WTC11 (cell line): ENCODE measurements around the gene TOR3A. TPM values are rescaled to one million over a fixed set of nuclear protein-coding genes. Genes with fewer than 3 reads are reported as not detected.
A peak's percentile ranks its signal among the peaks of the same experiment; 100 is the strongest.

Experiments used
- ATAC-seq: fragments of 200-7000 bp; cut with Tn5 transposase; 2 replicates; pipeline ENCODE4 v1.10.0; 2021; ENCODE audit warnings: mild to moderate bottlenecking, moderate library complexity
- CTCF ChIA-PET: fragments of 300-600 bp; sonication (Branson Sonifier 250); formaldehyde crosslinking; loops from one replicate; lab custom pipeline; 2021; ENCODE audit warnings: antibody characterized with exemption; lab: Charles Lee
- POLR2A ChIA-PET: fragments of 350-600 bp; sonication (Branson Sonifier 250); formaldehyde crosslinking; loops from one replicate; lab custom pipeline; 2021; ENCODE audit warnings: antibody characterized with exemption; lab: Charles Lee
- DNase-seq: peaks from one replicate; pipeline ENCODE4 v3.0.0; 2021; ENCODE audit warnings: low spot score
- H3K27ac Mint-ChIP-seq: 2 replicates; pipeline ENCODE4 v1.8.0; 2021; ENCODE audit warnings: mixed read lengths
- H3K27me3 Mint-ChIP-seq: 2 replicates; pipeline ENCODE4 v1.8.0; 2021; ENCODE audit warnings: low read depth, mild to moderate bottlenecking, moderate library complexity, mixed read lengths
- H3K36me3 Mint-ChIP-seq: 2 replicates; pipeline ENCODE4 v1.8.0; 2021; ENCODE audit warnings: mixed read lengths
- H3K4me1 Mint-ChIP-seq: 2 replicates; pipeline ENCODE4 v1.8.0; 2022; ENCODE audit warnings: mixed read lengths
- H3K4me3 Mint-ChIP-seq: 2 replicates; pipeline ENCODE4 v1.8.0; 2021; ENCODE audit warnings: mild to moderate bottlenecking, moderate library complexity, mixed read lengths
- H3K9me3 Mint-ChIP-seq: 2 replicates; pipeline ENCODE4 v1.8.0; 2021; ENCODE audit warnings: mixed read lengths
- CBFB ChIP-seq: sonication (generic); formaldehyde crosslinking; IDR thresholded peaks from 2 replicates; pipeline ENCODE4 v1.8.1; 2022; ENCODE audit warnings: mild to moderate bottlenecking, low read depth, missing genetic modification reagents
- CREB1 ChIP-seq: sonication (generic); formaldehyde crosslinking; IDR thresholded peaks from 2 replicates; pipeline ENCODE4 v1.8.0; 2023; ENCODE audit warnings: mild to moderate bottlenecking, missing genetic modification reagents
- GRHL2 ChIP-seq: fragments of 250-450 bp; sonication (Bioruptor Pico); IDR thresholded peaks from 2 replicates; pipeline ENCODE4 v1.8.0; 2022; ENCODE audit warnings: mild to moderate bottlenecking, moderate library complexity; ENCODE audit not compliant: insufficient replicate concordance, severe bottlenecking
- IRF2 ChIP-seq: sonication (generic); formaldehyde crosslinking; IDR thresholded peaks from 2 replicates; pipeline ENCODE4 v1.8.0; 2022; ENCODE audit warnings: low read depth, missing genetic modification reagents, borderline replicate concordance
- JUN ChIP-seq: sonication (generic); formaldehyde crosslinking; IDR thresholded peaks from 2 replicates; pipeline ENCODE4 v1.8.0; 2023; ENCODE audit warnings: mild to moderate bottlenecking, missing genetic modification reagents
- NFATC4 ChIP-seq: fragments of 250-450 bp; sonication (Bioruptor Pico); IDR thresholded peaks from 2 replicates; pipeline ENCODE4 v1.9.0; 2021; ENCODE audit warnings: mild to moderate bottlenecking
- NR2C2 ChIP-seq: sonication (generic); formaldehyde crosslinking; IDR thresholded peaks from 2 replicates; pipeline ENCODE4 v1.8.0; 2022; ENCODE audit warnings: mild to moderate bottlenecking, missing genetic modification reagents
- NR3C1 ChIP-seq: sonication (generic); formaldehyde crosslinking; conservative IDR thresholded peaks from 2 replicates; pipeline ENCODE4 v1.8.1; 2023; ENCODE audit warnings: low read depth, mild to moderate bottlenecking, missing genetic modification reagents
- TCF7 ChIP-seq: sonication (generic); formaldehyde crosslinking; IDR thresholded peaks from 2 replicates; pipeline ENCODE4 v1.8.0; 2022; ENCODE audit warnings: mild to moderate bottlenecking, low read depth, missing genetic modification reagents, moderate library complexity
- TEAD1 ChIP-seq: sonication (generic); formaldehyde crosslinking; IDR thresholded peaks from 2 replicates; pipeline ENCODE4 v1.8.0; 2022; ENCODE audit warnings: mild to moderate bottlenecking, missing genetic modification reagents
- ZNF423 ChIP-seq: fragments of 250-450 bp; sonication (Bioruptor Pico); IDR thresholded peaks from 2 replicates; pipeline ENCODE4 v2.1.2; 2022; ENCODE audit warnings: mild to moderate bottlenecking, moderate library complexity
- total RNA-seq: library from RNA; stranded (reverse); gene quantifications from 3 replicates; pipeline ENCODE4 v1.2.3, GENCODE V29; 2021
- TF ChIP-seq, protein P1 (sequence below): fragments of 250-450 bp; sonication (Bioruptor Pico); conservative IDR thresholded peaks from 2 replicates; pipeline ENCODE4 v1.9.0; 2021; ENCODE audit warnings: mild to moderate bottlenecking
- TF ChIP-seq, protein P2 (sequence below): sonication (generic); formaldehyde crosslinking; IDR thresholded peaks from 2 replicates; pipeline ENCODE4 v1.8.1; 2023; ENCODE audit warnings: mild to moderate bottlenecking, missing genetic modification reagents, borderline replicate concordance
- TF ChIP-seq, protein P3 (sequence below): sonication (generic); formaldehyde crosslinking; IDR thresholded peaks from 2 replicates; pipeline ENCODE4 v1.8.1; 2023; ENCODE audit warnings: mild to moderate bottlenecking, missing genetic modification reagents
- TF ChIP-seq, protein P4 (sequence below): fragments of 200-600 bp; IDR thresholded peaks from 2 replicates; pipeline ENCODE4 v1.8.0; 2022; ENCODE audit warnings: antibody characterized with exemption
- TF ChIP-seq, protein P5 (sequence below): sonication (generic); formaldehyde crosslinking; IDR thresholded peaks from 2 replicates; pipeline ENCODE4 v1.8.0; 2022; ENCODE audit warnings: mild to moderate bottlenecking, missing genetic modification reagents
- TF ChIP-seq, protein P6 (sequence below): sonication (generic); formaldehyde crosslinking; IDR thresholded peaks from 2 replicates; pipeline ENCODE4 v1.8.1; 2022; ENCODE audit warnings: low read depth, missing genetic modification reagents, borderline replicate concordance
- TF ChIP-seq, protein P7 (sequence below): sonication (generic); formaldehyde crosslinking; IDR thresholded peaks from 2 replicates; pipeline ENCODE4 v1.8.1; 2022; ENCODE audit warnings: low read depth, mild to moderate bottlenecking, moderate library complexity, missing genetic modification reagents, borderline replicate concordance

The TOR3A gene
- total RNA-seq, 1 experiment from 2014 or later, result 20.5 TPM

DNA sequence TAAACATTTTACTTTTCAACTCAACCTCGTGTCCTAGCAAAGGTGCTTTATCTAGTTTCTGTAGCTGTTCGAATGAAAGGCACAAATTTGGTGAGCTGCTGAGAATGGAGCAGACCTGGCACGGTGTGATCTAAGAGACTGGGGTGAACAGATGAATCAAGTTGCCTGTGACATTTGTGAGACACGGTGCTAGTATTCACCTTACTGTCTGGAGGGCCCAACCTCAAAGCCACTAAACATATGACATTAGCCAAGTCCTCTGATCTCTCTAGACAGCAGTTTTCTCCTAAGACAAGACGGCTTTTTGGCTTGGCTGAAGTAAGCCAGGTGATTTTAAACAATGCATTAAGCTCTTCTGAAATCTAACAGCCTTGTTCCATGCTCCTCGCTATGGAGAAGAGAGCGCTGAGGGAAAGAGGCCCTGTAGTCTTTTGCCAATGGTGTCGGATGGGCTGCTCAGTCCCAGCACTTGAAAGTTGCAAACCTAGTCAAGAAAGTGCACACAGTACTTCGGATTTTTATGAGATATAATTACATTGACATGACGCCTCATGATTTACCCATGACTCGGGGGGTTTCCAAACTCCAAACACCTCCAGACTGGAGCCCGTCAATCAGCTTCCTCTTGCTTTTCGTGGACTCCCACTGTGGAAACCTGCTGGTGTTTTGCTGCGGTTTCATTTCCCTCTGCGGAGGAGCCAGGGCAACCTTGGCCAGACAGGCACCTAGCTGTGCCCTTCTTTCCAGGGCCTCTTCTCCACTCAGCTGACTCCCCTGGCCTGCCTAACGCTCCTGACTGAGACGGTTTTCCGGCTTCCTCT is 794 bp upstream of the TOR3A start:
- peak; percentile 27 for ATAC-seq
- H3K27me3 Mint-ChIP-seq, result no peaks in the 10 kb centered on the region
- TF ChIP-seq, protein P1, sequence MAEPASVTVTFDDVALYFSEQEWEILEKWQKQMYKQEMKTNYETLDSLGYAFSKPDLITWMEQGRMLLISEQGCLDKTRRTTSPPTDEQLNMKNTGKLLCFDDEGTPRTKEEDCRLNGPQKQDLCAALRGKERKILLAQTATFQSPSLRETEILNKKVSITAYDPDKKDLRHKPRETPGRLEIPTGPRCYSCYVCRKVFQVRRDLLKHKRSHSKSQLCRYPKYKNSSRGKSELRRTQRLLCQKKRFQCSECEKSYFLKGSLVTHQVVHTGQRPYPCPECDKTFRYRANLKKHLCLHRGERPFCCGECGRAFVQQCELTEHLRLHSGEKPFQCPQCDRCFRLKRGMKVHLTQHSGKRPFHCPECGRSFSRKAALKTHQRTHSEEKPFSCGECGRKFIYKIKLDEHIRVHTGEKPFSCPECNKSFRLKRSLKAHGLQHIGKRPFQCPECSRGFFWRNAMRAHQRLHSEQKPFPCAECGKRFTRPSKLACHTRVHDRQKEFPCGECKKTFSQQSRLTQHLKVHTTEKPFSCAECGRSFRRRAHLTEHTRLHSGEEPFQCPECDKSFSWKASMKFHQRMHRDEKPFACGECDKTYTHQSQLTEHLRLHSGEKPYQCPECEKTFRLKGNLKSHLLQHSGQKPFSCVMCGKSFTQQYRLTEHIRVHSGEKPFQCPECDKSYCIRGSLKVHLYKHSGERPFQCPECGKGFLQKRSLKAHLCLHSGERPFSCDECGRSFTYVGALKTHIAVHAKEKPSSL (CRISPR knock-in tag), result no peak
- TF ChIP-seq CBFB (CRISPR knock-in tag) (no peak), GRHL2 (CRISPR knock-in tag) (no peak), NFATC4 (CRISPR knock-in tag) (no peak), JUN (no peak), TEAD1 (CRISPR knock-in tag) (no peak), TCF7 (no peak), NR2C2 (CRISPR knock-in tag) (no peak), CREB1 (CRISPR knock-in tag) (no peak), IRF2 (no peak), ZNF423 (CRISPR knock-in tag) (no peak), NR3C1 (CRISPR knock-in tag) (no peak)
- TF ChIP-seq, protein P2, sequence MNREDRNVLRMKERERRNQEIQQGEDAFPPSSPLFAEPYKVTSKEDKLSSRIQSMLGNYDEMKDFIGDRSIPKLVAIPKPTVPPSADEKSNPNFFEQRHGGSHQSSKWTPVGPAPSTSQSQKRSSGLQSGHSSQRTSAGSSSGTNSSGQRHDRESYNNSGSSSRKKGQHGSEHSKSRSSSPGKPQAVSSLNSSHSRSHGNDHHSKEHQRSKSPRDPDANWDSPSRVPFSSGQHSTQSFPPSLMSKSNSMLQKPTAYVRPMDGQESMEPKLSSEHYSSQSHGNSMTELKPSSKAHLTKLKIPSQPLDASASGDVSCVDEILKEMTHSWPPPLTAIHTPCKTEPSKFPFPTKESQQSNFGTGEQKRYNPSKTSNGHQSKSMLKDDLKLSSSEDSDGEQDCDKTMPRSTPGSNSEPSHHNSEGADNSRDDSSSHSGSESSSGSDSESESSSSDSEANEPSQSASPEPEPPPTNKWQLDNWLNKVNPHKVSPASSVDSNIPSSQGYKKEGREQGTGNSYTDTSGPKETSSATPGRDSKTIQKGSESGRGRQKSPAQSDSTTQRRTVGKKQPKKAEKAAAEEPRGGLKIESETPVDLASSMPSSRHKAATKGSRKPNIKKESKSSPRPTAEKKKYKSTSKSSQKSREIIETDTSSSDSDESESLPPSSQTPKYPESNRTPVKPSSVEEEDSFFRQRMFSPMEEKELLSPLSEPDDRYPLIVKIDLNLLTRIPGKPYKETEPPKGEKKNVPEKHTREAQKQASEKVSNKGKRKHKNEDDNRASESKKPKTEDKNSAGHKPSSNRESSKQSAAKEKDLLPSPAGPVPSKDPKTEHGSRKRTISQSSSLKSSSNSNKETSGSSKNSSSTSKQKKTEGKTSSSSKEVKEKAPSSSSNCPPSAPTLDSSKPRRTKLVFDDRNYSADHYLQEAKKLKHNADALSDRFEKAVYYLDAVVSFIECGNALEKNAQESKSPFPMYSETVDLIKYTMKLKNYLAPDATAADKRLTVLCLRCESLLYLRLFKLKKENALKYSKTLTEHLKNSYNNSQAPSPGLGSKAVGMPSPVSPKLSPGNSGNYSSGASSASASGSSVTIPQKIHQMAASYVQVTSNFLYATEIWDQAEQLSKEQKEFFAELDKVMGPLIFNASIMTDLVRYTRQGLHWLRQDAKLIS, result no peak
- TF ChIP-seq, protein P3, sequence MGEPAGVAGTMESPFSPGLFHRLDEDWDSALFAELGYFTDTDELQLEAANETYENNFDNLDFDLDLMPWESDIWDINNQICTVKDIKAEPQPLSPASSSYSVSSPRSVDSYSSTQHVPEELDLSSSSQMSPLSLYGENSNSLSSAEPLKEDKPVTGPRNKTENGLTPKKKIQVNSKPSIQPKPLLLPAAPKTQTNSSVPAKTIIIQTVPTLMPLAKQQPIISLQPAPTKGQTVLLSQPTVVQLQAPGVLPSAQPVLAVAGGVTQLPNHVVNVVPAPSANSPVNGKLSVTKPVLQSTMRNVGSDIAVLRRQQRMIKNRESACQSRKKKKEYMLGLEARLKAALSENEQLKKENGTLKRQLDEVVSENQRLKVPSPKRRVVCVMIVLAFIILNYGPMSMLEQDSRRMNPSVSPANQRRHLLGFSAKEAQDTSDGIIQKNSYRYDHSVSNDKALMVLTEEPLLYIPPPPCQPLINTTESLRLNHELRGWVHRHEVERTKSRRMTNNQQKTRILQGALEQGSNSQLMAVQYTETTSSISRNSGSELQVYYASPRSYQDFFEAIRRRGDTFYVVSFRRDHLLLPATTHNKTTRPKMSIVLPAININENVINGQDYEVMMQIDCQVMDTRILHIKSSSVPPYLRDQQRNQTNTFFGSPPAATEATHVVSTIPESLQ (CRISPR knock-in tag), result no peak
- TF ChIP-seq, protein P4, sequence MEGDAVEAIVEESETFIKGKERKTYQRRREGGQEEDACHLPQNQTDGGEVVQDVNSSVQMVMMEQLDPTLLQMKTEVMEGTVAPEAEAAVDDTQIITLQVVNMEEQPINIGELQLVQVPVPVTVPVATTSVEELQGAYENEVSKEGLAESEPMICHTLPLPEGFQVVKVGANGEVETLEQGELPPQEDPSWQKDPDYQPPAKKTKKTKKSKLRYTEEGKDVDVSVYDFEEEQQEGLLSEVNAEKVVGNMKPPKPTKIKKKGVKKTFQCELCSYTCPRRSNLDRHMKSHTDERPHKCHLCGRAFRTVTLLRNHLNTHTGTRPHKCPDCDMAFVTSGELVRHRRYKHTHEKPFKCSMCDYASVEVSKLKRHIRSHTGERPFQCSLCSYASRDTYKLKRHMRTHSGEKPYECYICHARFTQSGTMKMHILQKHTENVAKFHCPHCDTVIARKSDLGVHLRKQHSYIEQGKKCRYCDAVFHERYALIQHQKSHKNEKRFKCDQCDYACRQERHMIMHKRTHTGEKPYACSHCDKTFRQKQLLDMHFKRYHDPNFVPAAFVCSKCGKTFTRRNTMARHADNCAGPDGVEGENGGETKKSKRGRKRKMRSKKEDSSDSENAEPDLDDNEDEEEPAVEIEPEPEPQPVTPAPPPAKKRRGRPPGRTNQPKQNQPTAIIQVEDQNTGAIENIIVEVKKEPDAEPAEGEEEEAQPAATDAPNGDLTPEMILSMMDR, result no peak
- TF ChIP-seq, protein P5, sequence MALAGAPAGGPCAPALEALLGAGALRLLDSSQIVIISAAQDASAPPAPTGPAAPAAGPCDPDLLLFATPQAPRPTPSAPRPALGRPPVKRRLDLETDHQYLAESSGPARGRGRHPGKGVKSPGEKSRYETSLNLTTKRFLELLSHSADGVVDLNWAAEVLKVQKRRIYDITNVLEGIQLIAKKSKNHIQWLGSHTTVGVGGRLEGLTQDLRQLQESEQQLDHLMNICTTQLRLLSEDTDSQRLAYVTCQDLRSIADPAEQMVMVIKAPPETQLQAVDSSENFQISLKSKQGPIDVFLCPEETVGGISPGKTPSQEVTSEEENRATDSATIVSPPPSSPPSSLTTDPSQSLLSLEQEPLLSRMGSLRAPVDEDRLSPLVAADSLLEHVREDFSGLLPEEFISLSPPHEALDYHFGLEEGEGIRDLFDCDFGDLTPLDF (CRISPR knock-in tag), result no peak
- TF ChIP-seq, protein P6, sequence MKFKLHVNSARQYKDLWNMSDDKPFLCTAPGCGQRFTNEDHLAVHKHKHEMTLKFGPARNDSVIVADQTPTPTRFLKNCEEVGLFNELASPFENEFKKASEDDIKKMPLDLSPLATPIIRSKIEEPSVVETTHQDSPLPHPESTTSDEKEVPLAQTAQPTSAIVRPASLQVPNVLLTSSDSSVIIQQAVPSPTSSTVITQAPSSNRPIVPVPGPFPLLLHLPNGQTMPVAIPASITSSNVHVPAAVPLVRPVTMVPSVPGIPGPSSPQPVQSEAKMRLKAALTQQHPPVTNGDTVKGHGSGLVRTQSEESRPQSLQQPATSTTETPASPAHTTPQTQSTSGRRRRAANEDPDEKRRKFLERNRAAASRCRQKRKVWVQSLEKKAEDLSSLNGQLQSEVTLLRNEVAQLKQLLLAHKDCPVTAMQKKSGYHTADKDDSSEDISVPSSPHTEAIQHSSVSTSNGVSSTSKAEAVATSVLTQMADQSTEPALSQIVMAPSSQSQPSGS (CRISPR knock-in tag), result no peak
- TF ChIP-seq, protein P7, sequence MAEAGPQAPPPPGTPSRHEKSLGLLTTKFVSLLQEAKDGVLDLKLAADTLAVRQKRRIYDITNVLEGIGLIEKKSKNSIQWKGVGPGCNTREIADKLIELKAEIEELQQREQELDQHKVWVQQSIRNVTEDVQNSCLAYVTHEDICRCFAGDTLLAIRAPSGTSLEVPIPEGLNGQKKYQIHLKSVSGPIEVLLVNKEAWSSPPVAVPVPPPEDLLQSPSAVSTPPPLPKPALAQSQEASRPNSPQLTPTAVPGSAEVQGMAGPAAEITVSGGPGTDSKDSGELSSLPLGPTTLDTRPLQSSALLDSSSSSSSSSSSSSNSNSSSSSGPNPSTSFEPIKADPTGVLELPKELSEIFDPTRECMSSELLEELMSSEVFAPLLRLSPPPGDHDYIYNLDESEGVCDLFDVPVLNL (CRISPR knock-in tag), result no peak
- H3K4me3 Mint-ChIP-seq, result peak overlapping the region; percentile 89
- no peak for DNase-seq
- peak overlapping the region; percentile 95 for H3K27ac Mint-ChIP-seq
- peaks cover 4% of the 10 kb centered on the region; the same call in 1 of the 2 replicates for H3K36me3 Mint-ChIP-seq
- ChIA-PET POLR2A (interaction anchor here (1.0 kb wide), 1 partner anchor 212 kb away, joined by 4 read pairs; the partner anchor contains the start of gene SOAT1), CTCF (interaction anchor here (0.6 to 1.8 kb wide), 3 partner anchors 20 to 367 kb away, joined by 3 to 7 read pairs (median 4); no protein-coding TSS in a partner anchor)
- H3K9me3 Mint-ChIP-seq, result no peaks in the 10 kb centered on the region
- peaks cover 20% of the 10 kb centered on the region for H3K4me1 Mint-ChIP-seq
